WTC11 (cell line): ENCODE measurements around the gene GLI1.

Experiments
- CTCF ChIP-seq: fragments of 200-600 bp; IDR thresholded peaks from 2 replicates; pipeline ENCODE4 v1.8.0; 2022; ENCODE audit warnings: antibody characterized with exemption
- E2F4 ChIP-seq: sonication (generic); formaldehyde crosslinking; IDR thresholded peaks from 2 replicates; pipeline ENCODE4 v1.8.1; 2022; ENCODE audit warnings: low read depth, mild to moderate bottlenecking, moderate library complexity, missing genetic modification reagents, borderline replicate concordance
- MXD4 ChIP-seq: fragments of 250-450 bp; sonication (Bioruptor Pico); IDR thresholded peaks from 2 replicates; pipeline ENCODE4 v1.8.0; 2021; ENCODE audit warnings: mild to moderate bottlenecking, moderate library complexity, borderline replicate concordance

- TF ChIP-seq CTCF (no peak), MXD4 (CRISPR knock-in tag) (no peak), E2F4 (CRISPR knock-in tag) (no peak)
Measured at GRCh38 chr12:57444744-57445143, 14.8 kb upstream of the GLI1 start.
